BE2C (cell line): Measurements from ENCODE around the gene CCN2.

Source experiments
- DNase-seq: peaks from one replicate; pipeline ENCODE4 v3.0.0-alpha.2; 2020
- H3K27me3 ChIP-seq: fragments of 250-450 bp; sonication (Bioruptor Pico); 2 replicates; pipeline ENCODE4 v1.5.1; 2020; ENCODE audit warnings: mild to moderate bottlenecking
- H3K36me3 ChIP-seq: fragments of 250-450 bp; sonication (Bioruptor Pico); 2 replicates; pipeline ENCODE4 v1.5.1; 2020; ENCODE audit warnings: mild to moderate bottlenecking
- H3K4me1 ChIP-seq: fragments of 250-450 bp; sonication (Bioruptor Pico); 2 replicates; pipeline ENCODE4 v1.5.1; 2020
- H3K4me3 ChIP-seq: 2 replicates; pipeline ENCODE4 v1.5.1; 2011; ENCODE audit warnings: low read depth, low read length
- H3K9me3 ChIP-seq: fragments of 250-450 bp; sonication (Bioruptor Pico); 2 replicates; pipeline ENCODE4 v1.5.1; 2020
- CTCF ChIP-seq: IDR thresholded peaks from 2 replicates; pipeline ENCODE4 v1.5.1; 2012; ENCODE audit warnings: mild to moderate bottlenecking, low read depth, low read length

The CCN2 gene

GRCh38 chr6:131970076-131970859 is 19.1 kb upstream of the CCN2 start:
- no peaks in the 10 kb centered on the region for H3K4me1 ChIP-seq
- DNase-seq, result no peak
- no peaks in the 10 kb centered on the region for H3K36me3 ChIP-seq
- H3K4me3 ChIP-seq, result no peak overlapping the region
- TF ChIP-seq CTCF, result no peak
- H3K27me3 ChIP-seq, result no peaks in the 10 kb centered on the region
- no peaks in the 10 kb centered on the region for H3K9me3 ChIP-seq

- H3K9me3 ChIP-seq, result no peaks in the 10 kb centered on the region
- TF ChIP-seq CTCF, result no peak
- no peak overlapping the region for H3K4me3 ChIP-seq
- DNase-seq, result no peak
- no peaks in the 10 kb centered on the region for H3K36me3 ChIP-seq
- no peaks in the 10 kb centered on the region for H3K27me3 ChIP-seq
- H3K4me1 ChIP-seq, result no peaks in the 10 kb centered on the region
Observed at GRCh38 chr6:131968656-131969055, 17.5 kb upstream of the CCN2 start.

GRCh38 chr6:131967948-131968347 is 16.8 kb upstream of the CCN2 start:
- DNase-seq, result no peak
- Histone ChIP-seq H3K36me3 (no peaks in the 10 kb centered on the region), H3K4me1 (no peaks in the 10 kb centered on the region), H3K4me3 (no peak overlapping the region), H3K9me3 (no peaks in the 10 kb centered on the region), H3K27me3 (no peaks in the 10 kb centered on the region)
- TF ChIP-seq CTCF, result no peak

GRCh38 chr6:131966443-131966842 is 15.3 kb upstream of the CCN2 start:
- Histone ChIP-seq H3K36me3 (no peaks in the 10 kb centered on the region), H3K4me1 (no peaks in the 10 kb centered on the region), H3K27me3 (no peaks in the 10 kb centered on the region), H3K9me3 (no peaks in the 10 kb centered on the region), H3K4me3 (no peak overlapping the region)
- no peak for TF ChIP-seq CTCF
- no peak for DNase-seq

GRCh38 chr6:131963063-131963462 is 11.9 kb upstream of the CCN2 start:
- no peak overlapping the region for H3K4me3 ChIP-seq
- TF ChIP-seq CTCF, result no peak
- DNase-seq, result no peak

GRCh38 chr6:131960371-131961133 is 9.4 kb upstream of the CCN2 start:
- no peaks in the 10 kb centered on the region for H3K36me3 ChIP-seq
- no peaks in the 10 kb centered on the region for H3K4me1 ChIP-seq
- no peaks in the 10 kb centered on the region for H3K9me3 ChIP-seq
- DNase-seq, result no peak
- no peak for TF ChIP-seq CTCF
- peaks cover 6% of the 10 kb centered on the region; the same call in 1 of the 2 replicates for H3K27me3 ChIP-seq
- H3K4me3 ChIP-seq, result no peak overlapping the region

More at GRCh38 chr6:131963063-131963462, 11.9 kb upstream of the CCN2 start:
- Histone ChIP-seq H3K36me3 (no peaks in the 10 kb centered on the region), H3K9me3 (no peaks in the 10 kb centered on the region), H3K27me3 (no peaks in the 10 kb centered on the region), H3K4me1 (no peaks in the 10 kb centered on the region)
